DOHH2 (cell line): ENCODE results near the gene CDC6.

ENCODE experiments used
- H3F3A ChIP-seq: fragments of 200-600 bp; sonication (generic), shearing (Covaris generic); 2 replicates; pipeline ENCODE4 v1.6.0; 2016; ENCODE audit warnings: antibody characterized with exemption, mild to moderate bottlenecking; ENCODE audit not compliant: control insufficient read depth, insufficient read depth
- H3K27ac ChIP-seq: fragments of 200-600 bp; sonication (generic); 2 replicates; pipeline ENCODE4 v1.5.1; 2014; ENCODE audit warnings: low read depth, mild to moderate bottlenecking, low read length, moderate library complexity
- H3K27me3 ChIP-seq: fragments of 200-600 bp; sonication (generic); 2 replicates; pipeline ENCODE4 v1.6.1; 2014; ENCODE audit warnings: mild to moderate bottlenecking, low read length, mixed read lengths; ENCODE audit not compliant: control insufficient read depth
- H3K36me3 ChIP-seq: fragments of 200-600 bp; sonication (generic); 2 replicates; pipeline ENCODE4 v1.6.1; 2014; ENCODE audit warnings: mild to moderate bottlenecking, low read length, moderate library complexity, mixed read lengths; ENCODE audit not compliant: control insufficient read depth
- H3K4me1 ChIP-seq: fragments of 200-600 bp; sonication (generic); 2 replicates; pipeline ENCODE4 v1.6.1; 2014; ENCODE audit warnings: mild to moderate bottlenecking, low read length, mixed read lengths; ENCODE audit not compliant: control insufficient read depth
- H3K4me2 ChIP-seq: fragments of 200-600 bp; sonication (generic); 2 replicates; pipeline ENCODE4 v1.6.0; 2014; ENCODE audit warnings: mild to moderate bottlenecking, low read length, moderate library complexity
- H3K4me3 ChIP-seq: fragments of 200-600 bp; sonication (generic); 2 replicates; pipeline ENCODE4 v1.5.1; 2014; ENCODE audit warnings: mild to moderate bottlenecking, low read length, mixed read lengths
- H3K79me2 ChIP-seq: fragments of 200-600 bp; sonication (generic); 2 replicates; pipeline ENCODE4 v1.6.1; 2014; ENCODE audit warnings: mild to moderate bottlenecking, low read length, mixed read lengths; ENCODE audit not compliant: control insufficient read depth
- H3K9me2 ChIP-seq: fragments of 200-600 bp; sonication (generic); replicated peaks from 2 replicates; pipeline ENCODE4 v1.6.1; 2014; ENCODE audit warnings: mild to moderate bottlenecking, low read length, mixed read lengths; ENCODE audit not compliant: control insufficient read depth
- H3K9me3 ChIP-seq: fragments of 200-600 bp; sonication (generic); 2 replicates; pipeline ENCODE4 v1.6.1; 2014; ENCODE audit warnings: antibody characterized with exemption, low read length, mixed read lengths; ENCODE audit not compliant: control insufficient read depth, insufficient read depth
- H4K20me1 ChIP-seq: fragments of 200-600 bp; sonication (generic); 2 replicates; pipeline ENCODE4 v1.6.0; 2014; ENCODE audit warnings: low read depth, mild to moderate bottlenecking, antibody characterized with exemption, low read length, moderate library complexity; ENCODE audit not compliant: control insufficient read depth, insufficient read depth
- CTCF ChIP-seq: fragments of 200-600 bp; sonication (generic); IDR thresholded peaks from one replicate; pipeline ENCODE4 v1.5.1; 2014; ENCODE audit warnings: antibody characterized with exemption, mild to moderate bottlenecking, low read depth, low read length; ENCODE audit not compliant: poor library complexity, severe bottlenecking
- EZH2phosphoT487 ChIP-seq: fragments of 200-600 bp; sonication (generic); IDR thresholded peaks from 2 replicates; pipeline ENCODE4 v1.6.1; 2017; ENCODE audit warnings: borderline replicate concordance, mild to moderate bottlenecking, antibody characterized with exemption, low read length, moderate library complexity, mixed read lengths

Gene CDC6

GRCh38 chr17:40346765-40347158, 59.1 kb downstream of the CDC6 start:
- H4K20me1 ChIP-seq, result peaks cover 6% of the 10 kb centered on the region
- peaks cover 65% of the 10 kb centered on the region for H3K4me1 ChIP-seq
- H3F3A ChIP-seq, result peaks cover 8% of the 10 kb centered on the region; the same call in 1 of the 2 replicates
- H3K9me3 ChIP-seq, result no peaks in the 10 kb centered on the region
- peak overlapping the region; percentile 70 for H3K4me2 ChIP-seq
- no peak overlapping the region for H3K4me3 ChIP-seq
- H3K27me3 ChIP-seq, result peaks cover 11% of the 10 kb centered on the region
- TF ChIP-seq CTCF (no peak), EZH2phosphoT487 (no peak)
- peaks cover 11% of the 10 kb centered on the region; the same call in 1 of the 2 replicates for H3K79me2 ChIP-seq
- no peak overlapping the region for H3K27ac ChIP-seq
- H3K9me2 ChIP-seq, result no peaks in the 10 kb centered on the region
- H3K36me3 ChIP-seq, result peaks cover 4% of the 10 kb centered on the region; the same call in 1 of the 2 replicates

DNA sequence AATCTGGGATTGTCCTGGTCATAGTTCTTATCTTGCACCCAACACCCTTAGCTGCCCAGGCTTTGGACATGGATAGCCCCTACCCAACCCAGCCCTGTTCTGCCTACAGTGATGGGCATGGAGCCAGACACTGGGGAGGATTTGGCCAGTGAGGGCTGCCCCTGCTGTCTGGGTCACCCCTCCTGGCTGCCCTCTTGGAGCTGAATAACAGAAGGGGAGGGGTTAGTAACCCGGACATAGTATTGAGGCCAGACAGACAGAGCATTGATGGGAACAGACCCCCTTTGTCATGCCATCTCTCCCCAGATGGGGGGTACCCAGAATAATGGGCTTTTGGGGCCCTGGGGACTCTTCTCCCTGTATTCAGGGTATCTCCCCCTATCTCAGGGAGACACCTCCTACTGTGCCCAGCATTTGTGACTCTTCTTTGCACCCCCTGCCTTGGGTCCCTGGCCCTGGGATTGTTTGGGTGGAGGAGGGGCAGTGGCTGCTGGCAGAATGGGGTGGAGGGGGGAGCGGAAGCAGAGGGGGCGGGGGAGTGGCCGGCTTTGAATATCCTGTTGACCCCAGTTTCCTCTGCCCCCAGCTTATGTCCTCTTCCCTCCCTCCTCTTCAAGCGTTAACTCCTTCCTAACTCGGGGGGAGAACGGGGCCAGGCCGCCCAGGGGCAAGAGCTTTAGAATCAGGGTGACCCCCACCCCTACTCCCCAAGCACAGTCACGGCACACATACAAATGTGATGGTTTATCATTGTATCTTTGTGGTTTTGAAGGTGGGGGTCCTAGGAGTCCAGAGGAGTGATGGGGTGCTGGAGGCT, 59.8 kb downstream of the CDC6 start:
- peak overlapping the region; percentile 52 for H3K4me3 ChIP-seq
- H3K27me3 ChIP-seq, result peaks cover 7% of the 10 kb centered on the region
- H3K9me3 ChIP-seq, result no peaks in the 10 kb centered on the region
- H3F3A ChIP-seq, result peaks cover 8% of the 10 kb centered on the region; the same call in 1 of the 2 replicates
- no peaks in the 10 kb centered on the region for H3K9me2 ChIP-seq
- peak overlapping the region; percentile 70 for H3K4me2 ChIP-seq
- H3K79me2 ChIP-seq, result peaks cover 11% of the 10 kb centered on the region; the same call in 1 of the 2 replicates
- H4K20me1 ChIP-seq, result peaks cover 3% of the 10 kb centered on the region
- no peak overlapping the region for H3K27ac ChIP-seq
- H3K4me1 ChIP-seq, result peaks cover 60% of the 10 kb centered on the region
- H3K36me3 ChIP-seq, result peaks cover 10% of the 10 kb centered on the region
- no peak for TF ChIP-seq EZH2phosphoT487
- TF ChIP-seq CTCF, result no peak

DNA sequence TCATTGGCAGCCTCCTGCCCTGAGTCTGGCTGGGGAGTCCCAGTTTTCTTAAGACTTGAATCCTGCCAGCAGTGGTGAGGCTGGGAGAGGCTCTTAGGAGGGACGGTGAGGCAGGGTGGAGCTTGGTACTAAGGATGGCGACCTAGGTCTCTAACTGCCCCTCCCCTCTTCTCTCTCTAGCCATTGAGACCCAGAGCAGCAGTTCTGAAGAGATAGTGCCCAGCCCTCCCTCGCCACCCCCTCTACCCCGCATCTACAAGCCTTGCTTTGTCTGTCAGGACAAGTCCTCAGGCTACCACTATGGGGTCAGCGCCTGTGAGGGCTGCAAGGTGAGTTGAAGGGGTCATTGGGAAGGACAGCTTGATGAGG, 60.4 kb downstream of the CDC6 start:
- H3K79me2 ChIP-seq, result peaks cover 11% of the 10 kb centered on the region; the same call in 1 of the 2 replicates

More for the DNA sequence above, 60.4 kb downstream of the CDC6 start:
- H4K20me1 ChIP-seq, result no peaks in the 10 kb centered on the region
- peaks cover 3% of the 10 kb centered on the region; the same call in 1 of the 2 replicates for H3F3A ChIP-seq
- peaks cover 60% of the 10 kb centered on the region for H3K4me1 ChIP-seq
- peaks cover under 1% of the 10 kb centered on the region for H3K27me3 ChIP-seq
- H3K4me2 ChIP-seq, result peak overlapping the region; percentile 70
- no peaks in the 10 kb centered on the region for H3K9me2 ChIP-seq
- H3K9me3 ChIP-seq, result no peaks in the 10 kb centered on the region
- peaks cover 14% of the 10 kb centered on the region for H3K36me3 ChIP-seq
- H3K4me3 ChIP-seq, result peak overlapping the region; percentile 52
- TF ChIP-seq EZH2phosphoT487 (no peak), CTCF (no peak)
- no peak overlapping the region for H3K27ac ChIP-seq
